Measurements from ENCODE around the gene ZNF862.

DNA sequence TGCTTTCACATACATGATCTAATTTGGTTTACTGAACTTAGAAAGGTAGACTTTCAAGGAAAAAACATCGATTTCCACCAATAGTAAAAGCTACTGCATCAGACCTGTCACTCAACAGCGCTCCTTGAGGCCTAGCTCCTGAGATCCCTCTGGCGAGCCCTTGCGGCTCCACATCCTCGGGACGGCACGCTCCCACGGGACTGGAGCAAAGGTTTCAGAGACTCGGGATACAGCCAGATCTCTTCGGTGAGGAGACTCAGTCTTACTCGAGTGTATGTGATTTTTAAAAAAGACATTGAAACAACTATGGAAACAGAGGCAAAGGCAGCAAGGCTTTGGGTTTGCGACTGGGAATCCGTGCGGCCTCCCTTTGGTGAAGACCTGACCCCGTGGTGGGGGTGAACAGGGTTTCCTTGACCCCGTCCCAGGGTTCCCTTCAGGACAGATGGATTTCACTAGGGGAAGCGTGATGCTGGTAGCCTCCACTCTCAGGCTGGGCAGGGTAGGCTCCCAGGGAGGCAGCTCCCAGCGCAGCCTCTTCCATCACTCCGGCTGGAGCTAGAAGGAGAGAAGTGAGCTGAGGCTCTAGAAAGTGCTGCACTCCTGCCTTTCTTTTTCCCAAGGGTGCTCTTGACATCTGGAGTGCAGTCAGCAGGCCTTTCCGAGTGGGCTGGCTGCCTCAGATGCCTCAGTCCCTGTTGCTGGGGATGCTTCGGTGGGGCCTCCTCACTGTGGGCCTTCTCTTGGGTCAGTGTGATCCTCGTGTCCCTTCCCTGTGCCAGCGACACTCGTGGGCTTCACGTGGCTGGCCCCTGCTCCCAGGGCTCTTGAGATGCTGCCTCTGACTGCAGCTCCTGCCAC is 29.8 kb downstream of the ZNF862 start:
- no peak for TF ChIP-seq CREM (IDR thresholded peaks at IDR 0.05)
- no peak for TF ChIP-seq CREM (CRISPR knock-in tag; IDR thresholded peaks at IDR 0.05)
- TF ChIP-seq ZNF30 (CRISPR knock-in tag; IDR thresholded peaks at IDR 0.05): no peak
- TF ChIP-seq, protein P1, sequence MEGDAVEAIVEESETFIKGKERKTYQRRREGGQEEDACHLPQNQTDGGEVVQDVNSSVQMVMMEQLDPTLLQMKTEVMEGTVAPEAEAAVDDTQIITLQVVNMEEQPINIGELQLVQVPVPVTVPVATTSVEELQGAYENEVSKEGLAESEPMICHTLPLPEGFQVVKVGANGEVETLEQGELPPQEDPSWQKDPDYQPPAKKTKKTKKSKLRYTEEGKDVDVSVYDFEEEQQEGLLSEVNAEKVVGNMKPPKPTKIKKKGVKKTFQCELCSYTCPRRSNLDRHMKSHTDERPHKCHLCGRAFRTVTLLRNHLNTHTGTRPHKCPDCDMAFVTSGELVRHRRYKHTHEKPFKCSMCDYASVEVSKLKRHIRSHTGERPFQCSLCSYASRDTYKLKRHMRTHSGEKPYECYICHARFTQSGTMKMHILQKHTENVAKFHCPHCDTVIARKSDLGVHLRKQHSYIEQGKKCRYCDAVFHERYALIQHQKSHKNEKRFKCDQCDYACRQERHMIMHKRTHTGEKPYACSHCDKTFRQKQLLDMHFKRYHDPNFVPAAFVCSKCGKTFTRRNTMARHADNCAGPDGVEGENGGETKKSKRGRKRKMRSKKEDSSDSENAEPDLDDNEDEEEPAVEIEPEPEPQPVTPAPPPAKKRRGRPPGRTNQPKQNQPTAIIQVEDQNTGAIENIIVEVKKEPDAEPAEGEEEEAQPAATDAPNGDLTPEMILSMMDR (CRISPR knock-in tag; IDR thresholded peaks at IDR 0.05): no peak
- TF ChIP-seq ZNF510 (CRISPR knock-in tag; IDR thresholded peaks at IDR 0.05; ENCODE audit: low read depth): no peak
- TF ChIP-seq, protein P2, sequence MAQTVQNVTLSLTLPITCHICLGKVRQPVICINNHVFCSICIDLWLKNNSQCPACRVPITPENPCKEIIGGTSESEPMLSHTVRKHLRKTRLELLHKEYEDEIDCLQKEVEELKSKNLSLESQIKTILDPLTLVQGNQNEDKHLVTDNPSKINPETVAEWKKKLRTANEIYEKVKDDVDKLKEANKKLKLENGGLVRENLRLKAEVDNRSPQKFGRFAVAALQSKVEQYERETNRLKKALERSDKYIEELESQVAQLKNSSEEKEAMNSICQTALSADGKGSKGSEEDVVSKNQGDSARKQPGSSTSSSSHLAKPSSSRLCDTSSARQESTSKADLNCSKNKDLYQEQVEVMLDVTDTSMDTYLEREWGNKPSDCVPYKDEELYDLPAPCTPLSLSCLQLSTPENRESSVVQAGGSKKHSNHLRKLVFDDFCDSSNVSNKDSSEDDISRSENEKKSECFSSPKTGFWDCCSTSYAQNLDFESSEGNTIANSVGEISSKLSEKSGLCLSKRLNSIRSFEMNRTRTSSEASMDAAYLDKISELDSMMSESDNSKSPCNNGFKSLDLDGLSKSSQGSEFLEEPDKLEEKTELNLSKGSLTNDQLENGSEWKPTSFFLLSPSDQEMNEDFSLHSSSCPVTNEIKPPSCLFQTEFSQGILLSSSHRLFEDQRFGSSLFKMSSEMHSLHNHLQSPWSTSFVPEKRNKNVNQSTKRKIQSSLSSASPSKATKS (CRISPR knock-in tag; IDR thresholded peaks at IDR 0.05): no peak
- no peak for TF ChIP-seq IKZF4 (CRISPR knock-in tag; IDR thresholded peaks at IDR 0.05; ENCODE audit: borderline replicate concordance, low read depth, not compliant biosample characterization)
- no peak for TF ChIP-seq ZNF546 (CRISPR knock-in tag; conservative IDR thresholded peaks at IDR 0.05)
